ENCODE data around the gene KCNN4. TPM values are rescaled to one million over a fixed set of nuclear protein-coding genes. Genes with fewer than 3 reads are reported as not detected.
A peak's percentile ranks its signal among the peaks of the same experiment; 100 is the strongest.

The KCNN4 gene
- total RNA-seq, 2 experiments from 2014 or later = 31.3 to 40.0 TPM

DNA sequence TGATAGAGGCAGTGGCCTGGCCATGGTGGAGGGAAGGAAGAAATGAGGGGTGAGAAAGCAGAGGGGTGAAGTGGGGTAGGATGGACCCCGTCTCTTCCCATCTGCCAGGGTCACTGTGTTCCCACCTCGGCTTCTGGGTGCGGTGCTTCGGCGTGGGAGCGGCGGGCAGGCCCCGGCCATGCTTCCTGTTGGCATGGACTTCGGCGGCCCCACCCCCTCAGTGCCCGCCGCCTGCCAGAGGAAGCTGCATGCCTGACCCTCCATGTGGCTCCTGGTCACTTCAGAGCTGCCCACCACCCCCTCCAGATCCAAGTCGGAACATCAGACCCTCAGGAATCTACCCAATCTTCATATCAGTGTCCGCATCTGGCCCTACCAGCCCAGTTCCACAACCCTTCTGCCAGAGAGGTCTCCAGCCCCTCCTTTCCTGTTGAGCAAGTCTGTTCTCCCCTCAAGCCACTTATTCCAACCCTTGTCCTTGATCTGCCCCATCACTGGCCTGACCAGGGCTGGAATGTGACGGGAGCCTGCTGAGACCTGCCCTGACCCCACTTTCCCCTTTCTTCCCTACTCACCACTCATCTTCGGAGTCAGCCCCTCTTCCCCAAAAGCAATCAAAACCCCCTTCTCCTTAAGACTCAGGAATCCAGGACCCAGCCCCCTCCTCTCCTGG is 1.5 kb downstream of the KCNN4 start:
- no peak for TF ChIP-seq EZH2phosphoT487 (IDR thresholded peaks at IDR 0.05; ENCODE audit: borderline replicate concordance, low read depth, low read length)
- TF ChIP-seq, protein P1, sequence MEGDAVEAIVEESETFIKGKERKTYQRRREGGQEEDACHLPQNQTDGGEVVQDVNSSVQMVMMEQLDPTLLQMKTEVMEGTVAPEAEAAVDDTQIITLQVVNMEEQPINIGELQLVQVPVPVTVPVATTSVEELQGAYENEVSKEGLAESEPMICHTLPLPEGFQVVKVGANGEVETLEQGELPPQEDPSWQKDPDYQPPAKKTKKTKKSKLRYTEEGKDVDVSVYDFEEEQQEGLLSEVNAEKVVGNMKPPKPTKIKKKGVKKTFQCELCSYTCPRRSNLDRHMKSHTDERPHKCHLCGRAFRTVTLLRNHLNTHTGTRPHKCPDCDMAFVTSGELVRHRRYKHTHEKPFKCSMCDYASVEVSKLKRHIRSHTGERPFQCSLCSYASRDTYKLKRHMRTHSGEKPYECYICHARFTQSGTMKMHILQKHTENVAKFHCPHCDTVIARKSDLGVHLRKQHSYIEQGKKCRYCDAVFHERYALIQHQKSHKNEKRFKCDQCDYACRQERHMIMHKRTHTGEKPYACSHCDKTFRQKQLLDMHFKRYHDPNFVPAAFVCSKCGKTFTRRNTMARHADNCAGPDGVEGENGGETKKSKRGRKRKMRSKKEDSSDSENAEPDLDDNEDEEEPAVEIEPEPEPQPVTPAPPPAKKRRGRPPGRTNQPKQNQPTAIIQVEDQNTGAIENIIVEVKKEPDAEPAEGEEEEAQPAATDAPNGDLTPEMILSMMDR (conservative IDR thresholded peaks at IDR 0.05; ENCODE audit: low read length) = no peak
- ChIA-PET CTCF (ENCODE audit: unreplicated experiment) (interaction anchor here (1.1 to 2.6 kb wide), 2 partner anchors 13 to 14 kb away, joined by 3 to 18 read pairs; no protein-coding TSS in a partner anchor), POLR2A (interaction anchor here (0.7 to 6.7 kb wide), 6 partner anchors 14 to 50 kb away, joined by 3 to 49 read pairs (median 8); partner anchors contain the start of gene SMG9)
- DNase-seq (ENCODE audit: low spot score) = no peak
- Histone ChIP-seq H4K20me1 (ENCODE audit: insufficient read depth, low read length) (no peaks in the 10 kb centered on the region), H3K79me2 (ENCODE audit: insufficient read depth, low read depth, low read length) (peaks cover 41% of the 10 kb centered on the region), H3K4me3 (ENCODE audit: low read depth, low read length, poor library complexity, severe bottlenecking) (peak overlapping the region; percentile 78), H3K9me3 (ENCODE audit: low read length) (no peaks in the 10 kb centered on the region), H3K27ac (ENCODE audit: low read depth, low read length, poor library complexity, severe bottlenecking) (peak overlapping the region; percentile 91), H3K9me2 (ENCODE audit: insufficient read depth, low read length) (no peaks in the 10 kb centered on the region), H3K4me2 (ENCODE audit: low read length) (peak overlapping the region; percentile 91), H2AFZ (ENCODE audit: low read length) (no peak overlapping the region), H3K4me1 (ENCODE audit: insufficient read depth, low read length, poor library complexity, severe bottlenecking) (peaks cover 80% of the 10 kb centered on the region), H3K36me3 (ENCODE audit: insufficient read depth, low read length) (peaks cover 17% of the 10 kb centered on the region)
- intact Hi-C loops (cut with micrococcal nuclease; ENCODE audit: unreplicated experiment) = no loop called here
- BruUV-seq (replicated peaks) = TSS peak; percentile 51

DNA sequence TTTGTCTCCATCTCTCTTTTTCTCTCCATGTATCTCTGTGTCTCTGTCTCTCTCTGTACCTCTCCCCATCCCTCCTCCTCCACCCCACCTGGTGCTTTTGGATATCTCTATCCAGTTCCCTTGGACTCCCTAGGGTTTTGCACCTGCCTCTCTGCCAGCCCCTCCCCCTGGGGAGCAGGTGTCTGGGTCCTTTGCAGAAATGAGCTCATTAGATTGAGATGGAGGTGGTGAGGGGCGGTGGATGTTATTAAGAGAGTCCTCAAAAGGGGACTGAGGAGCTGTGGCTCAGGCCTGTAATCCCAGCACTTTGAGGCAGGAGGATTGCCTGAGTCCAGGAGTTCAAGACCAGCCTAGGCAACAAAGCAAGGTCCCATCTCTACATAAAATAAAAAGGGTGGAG is 2.1 kb downstream of the KCNN4 start:
- CTCF ChIA-PET (ENCODE audit: unreplicated experiment) = interaction anchor here (0.9 to 2.6 kb wide), 2 partner anchors 13 to 23 kb away, joined by 3 to 18 read pairs; no protein-coding TSS in a partner anchor

More for the DNA sequence above, 2.1 kb downstream of the KCNN4 start:
- DNase-seq (ENCODE audit: low spot score) = peak; percentile 82
- Histone ChIP-seq H3K4me3 (ENCODE audit: low read depth, low read length, poor library complexity, severe bottlenecking) (peak overlapping the region; percentile 78), H3K4me2 (ENCODE audit: low read length) (peak overlapping the region; percentile 91), H3K9me2 (ENCODE audit: insufficient read depth, low read length) (no peaks in the 10 kb centered on the region), H3K79me2 (ENCODE audit: insufficient read depth, low read depth, low read length) (peaks cover 41% of the 10 kb centered on the region), H2AFZ (ENCODE audit: low read length) (no peak overlapping the region), H3K4me1 (ENCODE audit: insufficient read depth, low read length, poor library complexity, severe bottlenecking) (peaks cover 74% of the 10 kb centered on the region), H4K20me1 (ENCODE audit: insufficient read depth, low read length) (no peaks in the 10 kb centered on the region), H3K36me3 (ENCODE audit: insufficient read depth, low read length) (peaks cover 24% of the 10 kb centered on the region), H3K9me3 (ENCODE audit: low read length) (no peaks in the 10 kb centered on the region), H3K27ac (ENCODE audit: low read depth, low read length, poor library complexity, severe bottlenecking) (peak overlapping the region; percentile 91)
- intact Hi-C loops (cut with micrococcal nuclease; ENCODE audit: unreplicated experiment) = loop anchor here (1.0 kb wide), 1 partner anchor 13 kb away; no protein-coding TSS in a partner anchor
- BruUV-seq (replicated peaks) = no TSS peak
- TF ChIP-seq EZH2phosphoT487 (IDR thresholded peaks at IDR 0.05; ENCODE audit: borderline replicate concordance, low read depth, low read length) = no peak
- TF ChIP-seq, protein P1 (conservative IDR thresholded peaks at IDR 0.05; ENCODE audit: low read length) = no peak
- POLR2A ChIA-PET = interaction anchor here (1.0 to 6.7 kb wide), 4 partner anchors 14 to 24 kb away, joined by 4 to 49 read pairs (median 20); partner anchors contain the start of gene SMG9
